Stimulated activated CD4-positive, alpha-beta T cell treated with anti-CD3 and anti-CD28 coated beads, TNF-alpha, amount 100 ng/mL, for 24 hours (primary cell): ENCODE measurements around the gene UBXN1.
A peak's percentile ranks its signal among the peaks of the same experiment; 100 is the strongest.
"Not testable (repeated sequence)": the region's sequence is repeated elsewhere in the genome, so short reads cannot be mapped to it uniquely, and the experiment has no call there.

Source experiments
- DNase-seq, 3 experiments: peaks; one replicate each; pipeline ENCODE4 v3.0.0-alpha.2; 2020; ENCODE audit warnings: low read depth in 3 of 3

UBXN1 gene

GRCh38 chr11:62673196-62673525, 5.7 kb downstream of the UBXN1 start:
- no peak for DNase-seq

GRCh38 chr11:62671608-62672389, 7.1 kb downstream of the UBXN1 start, which contains the start of the genes LBHD1 and UQCC3:
TSS of gene LBHD1 (minus strand) at chr11:62672267. CDS start at chr11:62670031, 2,236 bp downstream.
TSS of gene UQCC3 (plus strand) at chr11:62671673. CDS start at chr11:62671746, 73 bp downstream.
- peak; percentile 54 to 76 (median 70) for DNase-seq

- DNase-seq, result no peak
These were observed 7.7 kb downstream of the UBXN1 start for GRCh38 chr11:62671236-62671607.

GRCh38 chr11:62669420-62670161, 9.3 kb downstream of the UBXN1 start:
- no peak for DNase-seq

GRCh38 chr11:62667460-62667859, 11.4 kb downstream of the UBXN1 start:
- DNase-seq, result no peak

- no peak for DNase-seq
These were observed 12.5 kb downstream of the UBXN1 start for GRCh38 chr11:62666259-62666926.

GRCh38 chr11:62665599-62666258, 13.1 kb downstream of the UBXN1 start:
- DNase-seq, result peak; percentile 38 to 55 (median 43)

- DNase-seq, result peak; percentile 93 to 96 (median 96)
These were observed 13.7 kb downstream of the UBXN1 start, which contains the start of the genes C11orf98 and CSKMT for GRCh38 chr11:62665075-62665598. TSS of gene C11orf98 (minus strand) at chr11:62665210. CDS start at chr11:62665169, 41 bp downstream. TSS of gene CSKMT (plus strand) at chr11:62665312. CDS start at chr11:62665880, 568 bp downstream.

- peak in 2 of 3 experiments; percentile 23 to 42 for DNase-seq
These were observed 14.3 kb downstream of the UBXN1 start for GRCh38 chr11:62664405-62665074.

- no peak for DNase-seq
These were observed 22.0 kb downstream of the UBXN1 start for GRCh38 chr11:62656796-62657429.

- DNase-seq, result no peak
These were observed 24.6 kb downstream of the UBXN1 start for GRCh38 chr11:62654297-62654696.

GRCh38 chr11:62652161-62653006, 26.5 kb downstream of the UBXN1 start:
- no peak for DNase-seq

- DNase-seq, result not testable (repeated sequence)
These were observed 28.6 kb downstream of the UBXN1 start for GRCh38 chr11:62650283-62650682.

GRCh38 chr11:62649486-62649885, 29.4 kb downstream of the UBXN1 start:
- DNase-seq, result no peak

GRCh38 chr11:62648967-62649364, 29.9 kb downstream of the UBXN1 start:
- no peak for DNase-seq

- no peak for DNase-seq
These were observed 30.5 kb downstream of the UBXN1 start for GRCh38 chr11:62648185-62648966.

- DNase-seq, result no peak
These were observed 31.3 kb downstream of the UBXN1 start for GRCh38 chr11:62647609-62648005.

GRCh38 chr11:62646825-62647608, 31.9 kb downstream of the UBXN1 start:
- no peak for DNase-seq
